ENCODE results near the gene EXO1.
"Not testable (repeated sequence)": the region's sequence is repeated elsewhere in the genome, so short reads cannot be mapped to it uniquely, and the experiment has no call there.

The EXO1 gene

DNA sequence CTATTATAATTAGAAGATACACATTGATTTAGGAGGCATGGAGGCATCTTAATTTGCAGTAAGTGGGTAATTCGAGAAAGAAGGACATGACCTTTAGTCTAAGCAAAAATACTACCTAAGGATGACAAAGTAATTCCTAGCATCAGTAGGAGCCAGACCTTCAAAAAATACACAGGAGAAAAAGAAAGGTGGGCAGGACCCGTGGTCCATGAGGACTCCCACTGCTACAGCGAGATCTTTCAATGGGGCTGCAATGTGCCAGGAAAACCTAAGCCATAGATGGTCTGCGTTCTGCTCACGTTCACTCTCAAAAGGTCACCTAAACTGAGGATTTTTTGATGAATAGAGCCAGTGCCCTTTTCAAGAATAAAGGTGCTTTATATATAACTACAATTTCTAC is 10.6 kb upstream of the EXO1 start:
- DNase-seq = no peak

GRCh38 chr1:241837901-241838300 is 10.1 kb upstream of the EXO1 start:
- DNase-seq = no peak

GRCh38 chr1:241838897-241839296 is 9.1 kb upstream of the EXO1 start:
- no peak for DNase-seq

GRCh38 chr1:241839369-241839979 is 8.5 kb upstream of the EXO1 start:
- DNase-seq = no peak

GRCh38 chr1:241840164-241840563 is 7.8 kb upstream of the EXO1 start:
- no peak for DNase-seq

GRCh38 chr1:241841691-241842090 is 6.3 kb upstream of the EXO1 start:
- DNase-seq = no peak

- DNase-seq = no peak
Measured at GRCh38 chr1:241842565-241842964, 5.4 kb upstream of the EXO1 start.

DNA sequence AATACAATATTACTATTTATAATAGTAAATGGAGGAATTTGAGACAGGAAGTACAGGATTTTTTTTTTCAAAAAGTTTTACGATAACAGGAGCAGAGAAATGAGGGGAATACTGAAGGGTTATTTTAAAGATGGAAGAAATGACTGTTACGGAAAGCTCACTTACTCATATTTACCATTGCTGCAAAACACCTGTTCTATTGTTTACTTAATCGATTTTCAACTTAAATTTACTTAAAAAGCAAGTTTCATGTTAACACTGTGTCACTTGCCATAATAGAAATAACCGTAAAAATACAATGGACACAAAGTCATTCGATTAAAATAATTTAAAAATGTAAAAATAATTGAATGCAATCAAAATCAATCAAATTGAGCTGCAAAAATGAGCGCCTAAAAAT is 3.4 kb upstream of the EXO1 start:
- DNase-seq = no peak

DNA sequence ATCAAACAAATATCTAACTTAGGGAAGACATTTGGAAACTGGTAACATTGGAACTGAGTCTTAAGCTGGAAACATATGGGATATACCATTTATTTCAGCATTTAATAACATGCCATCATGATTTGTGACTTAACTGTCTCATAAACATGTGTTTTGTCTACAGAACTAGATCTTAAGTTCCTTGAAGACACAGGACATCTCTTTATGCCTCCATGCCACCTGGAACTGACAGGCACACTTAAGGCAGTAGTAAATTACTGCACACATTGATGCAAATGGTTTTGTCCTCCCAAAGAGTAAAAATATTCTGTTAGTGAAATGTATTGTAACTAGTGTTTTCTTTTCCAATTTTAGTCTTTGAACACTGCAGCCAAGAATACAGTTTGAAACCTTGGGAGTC is 1.6 kb upstream of the EXO1 start:
- DNase-seq = no peak

DNA sequence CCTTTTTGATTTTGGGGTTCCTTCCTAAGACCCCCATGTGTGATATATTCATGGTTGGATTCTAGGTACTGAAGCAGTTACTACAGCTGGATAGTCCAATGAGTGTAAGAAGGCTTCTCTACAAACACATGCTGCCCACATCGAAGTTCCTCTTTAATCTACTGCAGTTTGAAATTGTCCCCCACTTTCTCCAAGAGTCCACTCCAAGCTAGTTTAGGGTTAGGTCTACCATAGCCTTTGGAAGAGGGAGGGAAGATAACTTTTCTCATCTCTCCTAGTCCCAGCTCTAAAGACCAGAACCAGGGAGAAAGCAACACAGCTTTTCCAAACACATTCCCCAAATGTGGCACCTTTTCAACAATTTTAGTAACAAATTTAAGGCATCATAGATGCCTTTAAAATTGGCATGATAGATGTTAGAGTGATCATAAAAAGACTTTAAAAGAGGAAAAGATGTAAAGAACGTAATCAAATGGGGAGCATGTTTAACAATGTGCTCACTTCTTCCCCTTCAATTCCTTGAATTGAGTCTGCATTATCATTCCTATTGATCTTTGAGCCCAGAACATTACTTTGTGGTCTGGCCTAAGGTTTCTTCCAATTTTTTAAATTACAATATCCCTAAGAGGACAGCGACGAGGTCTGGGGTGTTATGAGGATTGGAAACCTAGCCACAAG is 1.0 kb upstream of the EXO1 start:
- no peak for DNase-seq

DNA sequence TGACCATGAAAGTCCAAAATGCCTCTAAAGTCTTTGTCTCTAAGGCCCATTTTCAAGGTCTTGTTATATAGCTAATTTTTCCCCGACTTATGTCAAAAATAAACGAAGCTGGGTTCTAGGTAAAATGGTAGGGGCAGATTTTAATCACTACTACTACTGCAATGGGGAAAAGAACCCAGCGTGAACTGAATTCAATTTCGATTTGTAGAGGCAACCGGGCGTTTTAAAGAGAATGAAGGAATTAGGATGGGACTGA is 536 bp upstream of the EXO1 start:
- DNase-seq = no peak

GRCh38 chr1:241848686-241849344 is 811 bp downstream of the EXO1 start:
- DNase-seq = no peak

- no peak for DNase-seq
Measured at GRCh38 chr1:241849345-241849695, 1.3 kb downstream of the EXO1 start.

DNA sequence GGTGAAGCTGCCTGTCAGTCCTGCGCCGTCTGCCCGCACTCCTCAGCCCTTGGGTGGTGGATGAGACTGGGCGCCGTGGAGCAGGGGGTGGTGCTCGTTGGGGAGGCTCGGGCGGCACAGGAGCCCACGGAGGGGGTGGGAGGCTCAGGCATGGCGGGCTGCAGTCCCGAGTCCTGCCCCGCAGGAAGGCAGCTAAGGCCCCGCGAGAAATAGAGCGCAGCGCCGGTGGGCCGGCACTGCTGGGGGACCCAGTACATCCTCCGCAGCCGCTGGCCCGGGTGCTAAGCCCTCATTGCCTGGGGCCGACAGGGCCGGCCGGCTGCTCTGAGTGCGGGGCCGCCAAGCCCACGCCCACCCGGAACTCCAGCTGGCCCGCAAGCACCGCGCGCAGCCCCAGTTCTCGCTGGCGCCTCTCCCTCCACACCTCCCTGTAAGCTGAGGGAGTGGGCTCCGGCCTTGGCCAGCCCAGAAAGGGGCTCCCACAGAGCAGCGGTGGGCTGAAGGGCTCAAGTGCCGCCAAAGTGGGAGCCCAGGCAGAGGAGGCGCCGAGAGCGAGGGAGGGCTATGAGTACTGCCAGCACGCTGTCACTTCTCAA is 7.6 kb downstream of the EXO1 start:
- DNase-seq = not testable (repeated sequence)

- no peak for DNase-seq
Measured at GRCh38 chr1:241857131-241857530, 9.1 kb downstream of the EXO1 start.

DNA sequence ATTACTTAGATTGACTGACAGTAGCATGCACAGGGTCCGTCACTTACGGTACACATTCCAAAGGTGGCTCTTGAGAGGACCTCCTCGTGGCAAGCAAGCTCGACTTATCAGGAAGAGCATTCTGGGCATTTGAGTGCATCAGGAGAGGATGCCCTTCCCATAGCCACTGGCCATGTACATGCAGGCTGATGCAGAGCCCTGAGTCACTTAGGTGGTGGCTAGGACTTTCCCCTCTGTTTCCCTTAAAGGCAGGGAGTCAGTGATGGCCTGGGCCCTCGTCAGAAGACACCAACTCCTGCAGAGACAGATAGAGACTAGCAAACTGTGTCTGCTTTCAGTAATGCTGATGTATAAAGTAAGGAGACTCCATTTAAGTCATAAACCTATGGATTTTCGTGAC is 12.9 kb downstream of the EXO1 start:
- DNase-seq = no peak

DNA sequence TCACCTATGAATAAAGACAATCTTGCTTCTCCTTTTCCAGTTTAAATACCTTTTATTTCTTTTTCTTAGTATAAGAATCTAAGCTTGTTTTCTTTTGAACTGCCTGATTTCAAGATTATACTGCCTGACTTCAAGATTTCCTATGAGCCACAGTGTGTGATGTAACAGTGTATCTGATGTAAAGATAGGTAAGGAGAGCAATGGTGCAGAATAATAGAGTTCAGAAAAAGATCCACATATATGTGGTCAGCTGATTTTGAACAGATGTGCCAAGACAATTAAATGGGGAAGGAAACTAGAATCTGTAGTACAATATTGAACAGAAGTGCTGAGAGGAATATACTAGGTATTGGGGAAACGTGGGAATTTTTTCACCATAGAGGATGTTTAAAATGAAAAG is 21.0 kb downstream of the EXO1 start:
- DNase-seq = no peak

DNA sequence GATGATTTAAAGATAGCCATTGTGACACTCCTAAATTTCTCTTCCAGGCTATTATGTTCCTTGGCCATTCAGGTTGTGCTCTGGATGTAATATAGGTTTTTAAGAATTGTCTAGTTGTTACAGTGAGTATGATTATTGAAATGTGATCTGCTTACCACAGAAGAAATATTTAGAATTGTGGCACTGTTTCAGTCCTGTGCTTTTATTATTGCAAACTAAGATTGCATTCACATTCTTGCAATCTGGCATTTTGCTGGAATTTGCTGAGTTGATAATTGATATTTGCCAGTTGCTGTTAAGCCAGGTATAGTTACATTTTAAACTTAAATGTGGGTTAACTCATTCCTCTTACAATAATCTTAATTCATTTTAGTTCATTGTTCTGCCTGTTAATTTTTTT is 22.3 kb downstream of the EXO1 start:
- DNase-seq = no peak

GRCh38 chr1:241870746-241871430 is 22.9 kb downstream of the EXO1 start:
- DNase-seq = no peak

- DNase-seq = no peak
Measured at GRCh38 chr1:241881440-241881839, 33.4 kb downstream of the EXO1 start.

DNA sequence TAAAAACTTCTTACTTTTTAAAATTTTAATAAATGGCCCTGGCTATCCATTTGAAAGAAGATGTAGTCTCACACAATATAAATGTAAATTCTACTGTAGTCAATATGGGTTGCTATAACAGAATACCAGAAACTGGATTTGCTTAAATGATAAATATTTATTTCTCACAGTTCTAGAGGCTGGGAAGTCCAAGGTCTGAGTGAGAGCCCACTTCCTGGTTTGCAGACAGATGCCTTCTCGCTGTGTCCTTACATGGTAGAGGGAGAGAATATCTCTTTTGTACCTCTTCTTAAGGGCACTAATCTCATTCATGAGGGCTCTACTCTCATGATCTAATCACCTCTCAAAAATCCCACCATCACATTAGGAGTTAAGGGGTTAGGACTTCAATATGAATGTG is 35.2 kb downstream of the EXO1 start:
- DNase-seq = no peak

DNA sequence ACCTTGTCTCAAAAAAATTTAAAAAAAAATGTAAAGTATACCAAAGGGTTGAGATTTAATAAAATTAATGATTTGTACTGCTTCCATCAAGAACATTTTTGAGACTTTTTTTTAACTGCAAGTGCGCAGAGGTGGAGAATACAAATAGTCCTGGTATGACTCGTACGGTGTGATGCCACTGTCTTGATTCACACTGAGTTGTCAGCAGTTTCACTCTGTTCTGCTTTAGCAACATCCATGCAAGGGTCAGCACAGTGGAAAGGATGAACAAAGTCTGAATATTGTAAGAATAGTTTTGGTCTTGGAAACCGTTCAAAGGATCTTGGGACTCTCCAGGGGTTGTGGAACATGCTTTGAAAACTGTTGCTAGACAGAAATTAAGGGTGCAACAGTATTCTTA is 40.2 kb downstream of the EXO1 start:
- DNase-seq = no peak

GRCh38 chr1:241891296-241891695 is 43.3 kb downstream of the EXO1 start:
- DNase-seq = no peak

GRCh38 chr1:241894016-241894415 is 46.0 kb downstream of the EXO1 start:
- DNase-seq = no peak
